ENCODE measurements around the gene NUCB2.

NUCB2 gene

GRCh38 chr11:17343907-17344306 is 67.4 kb downstream of the NUCB2 start:
- DNase-seq, result no peak

- DNase-seq, result no peak
These were observed 71.1 kb downstream of the NUCB2 start for GRCh38 chr11:17347676-17348075.

- DNase-seq, result no peak
These were observed 74.1 kb downstream of the NUCB2 start for GRCh38 chr11:17350455-17351171.

- DNase-seq, result no peak
These were observed 74.6 kb downstream of the NUCB2 start for GRCh38 chr11:17351172-17351509.

- DNase-seq, result peak; percentile 45
These were observed 75.1 kb downstream of the NUCB2 start, which contains the start of gene NCR3LG1 for GRCh38 chr11:17351510-17352176. NCR3LG1 (plus strand) TSS chr11:17351800; CDS start chr11:17351970, 170 bp downstream.

- peak; percentile 38 for DNase-seq
These were observed 76.6 kb downstream of the NUCB2 start for GRCh38 chr11:17352950-17353820.

GRCh38 chr11:17353821-17354600 is 77.5 kb downstream of the NUCB2 start:
- DNase-seq, result no peak

- DNase-seq, result peak; percentile 19
These were observed 78.1 kb downstream of the NUCB2 start for GRCh38 chr11:17354601-17354991.

- no peak for DNase-seq
These were observed 90.0 kb downstream of the NUCB2 start for GRCh38 chr11:17366495-17366894.

- DNase-seq, result no peak
These were observed 92.0 kb downstream of the NUCB2 start for GRCh38 chr11:17368551-17368950.

GRCh38 chr11:17369094-17369493 is 92.6 kb downstream of the NUCB2 start:
- DNase-seq, result no peak

GRCh38 chr11:17369684-17370243 is 93.2 kb downstream of the NUCB2 start:
- DNase-seq, result no peak

- no peak for DNase-seq
These were observed 95.1 kb downstream of the NUCB2 start for GRCh38 chr11:17371614-17372013.

GRCh38 chr11:17375547-17375946 is 99.0 kb downstream of the NUCB2 start:
- no peak for DNase-seq

- DNase-seq, result no peak
These were observed 100.0 kb downstream of the NUCB2 start for GRCh38 chr11:17376493-17376892.

- no peak for DNase-seq
These were observed 102.1 kb downstream of the NUCB2 start for GRCh38 chr11:17378655-17379054.

- DNase-seq, result no peak
These were observed 103.0 kb downstream of the NUCB2 start for GRCh38 chr11:17379383-17380180.

- no peak for DNase-seq
These were observed 104.6 kb downstream of the NUCB2 start for GRCh38 chr11:17381156-17381555.

Measured in DMS79 (cell line).